Common myeloid progenitor, CD34-positive (primary cell): ENCODE measurements around the gene RAET1G.

Experiments
- CTCF ChIA-PET: fragments of 350-600 bp; sonication (Branson Sonifier 250); formaldehyde crosslinking; loops from one replicate; lab custom pipeline; 2021; ENCODE audit warnings: antibody characterized with exemption; lab: Charles Lee
- POLR2A ChIA-PET: fragments of 350-600 bp; sonication (Branson Sonifier 250); formaldehyde crosslinking; loops from one replicate; lab custom pipeline; 2021; ENCODE audit warnings: antibody characterized with exemption; lab: Charles Lee
- DNase-seq, 3 donors: peaks; one replicate each; pipeline versions ENCODE4 v3.0.0 to v3.0.0-alpha.2; 2013
- H3K27ac ChIP-seq, 2 experiments: 1 replicate in 1 of 2; 2 replicates in 1 of 2; pipeline ENCODE4 v1.7.0; 2013; ENCODE audit warnings: inconsistent platforms in 2 of 2, low read length in 2 of 2, mild to moderate bottlenecking in 2 of 2, low read depth in 1 of 2, moderate library complexity in 1 of 2; ENCODE audit not compliant: severe bottlenecking in 2 of 2, insufficient read depth in 1 of 2, poor library complexity in 1 of 2
- H3K27me3 ChIP-seq, 5 experiments: replicated peaks in 2 of 5; 1 replicate in 3 of 5; 2 replicates in 2 of 5; pipeline versions ENCODE4 v1.6.1 to v1.7.0; 2013; ENCODE audit warnings: low read length in 4 of 5, mild to moderate bottlenecking in 2 of 5, moderate library complexity in 2 of 5, inconsistent platforms in 1 of 5; ENCODE audit not compliant: insufficient read depth in 5 of 5, control insufficient read depth in 4 of 5
- H3K36me3 ChIP-seq, 4 experiments: 1 replicate in 2 of 4; 2 replicates in 2 of 4; pipeline versions ENCODE4 v1.6.1 to v1.7.0; 2013; ENCODE audit warnings: low read length in 3 of 4, control low read depth in 1 of 4, mild to moderate bottlenecking in 1 of 4; ENCODE audit not compliant: control insufficient read depth in 4 of 4, insufficient read depth in 4 of 4
- H3K4me1 ChIP-seq, 4 experiments: 1 replicate in 3 of 4; 2 replicates in 1 of 4; pipeline versions ENCODE4 v1.6.1 to v1.7.1; 2013; ENCODE audit warnings: low read length in 3 of 4, mild to moderate bottlenecking in 3 of 4, control low read depth in 1 of 4, inconsistent platforms in 1 of 4, moderate library complexity in 1 of 4; ENCODE audit not compliant: control insufficient read depth in 4 of 4, insufficient read depth in 4 of 4; ENCODE audit errors: control extremely low read depth in 1 of 4
- H3K4me3 ChIP-seq, 7 experiments: 1 replicate in 4 of 7; 2 replicates in 3 of 7; pipeline versions ENCODE4 v1.5.1 to v1.7.0; 2013; ENCODE audit warnings: mild to moderate bottlenecking in 7 of 7, low read length in 6 of 7, moderate library complexity in 6 of 7, inconsistent platforms in 2 of 7, low read depth in 2 of 7, control low read depth in 1 of 7; ENCODE audit not compliant: insufficient read depth in 4 of 7, control insufficient read depth in 1 of 7; ENCODE audit errors: extremely low read depth in 1 of 7
- H3K9me3 ChIP-seq, 5 experiments: 1 replicate in 4 of 5; 2 replicates in 1 of 5; pipeline versions ENCODE4 v1.6.1 to v1.7.1; 2013; ENCODE audit warnings: low read length in 4 of 5, mild to moderate bottlenecking in 2 of 5, inconsistent platforms in 1 of 5, low read depth in 1 of 5, moderate library complexity in 1 of 5; ENCODE audit not compliant: control insufficient read depth in 4 of 5, insufficient read depth in 2 of 5; ENCODE audit errors: control extremely low read depth in 1 of 5
- WGBS: methylation state at CpG from one replicate; pipeline ENCODE4 v1.1.5; 2013; ENCODE audit not compliant: insufficient coverage; 5-methylcytosine and 5-hydroxymethylcytosine counted together

The RAET1G gene

DNA sequence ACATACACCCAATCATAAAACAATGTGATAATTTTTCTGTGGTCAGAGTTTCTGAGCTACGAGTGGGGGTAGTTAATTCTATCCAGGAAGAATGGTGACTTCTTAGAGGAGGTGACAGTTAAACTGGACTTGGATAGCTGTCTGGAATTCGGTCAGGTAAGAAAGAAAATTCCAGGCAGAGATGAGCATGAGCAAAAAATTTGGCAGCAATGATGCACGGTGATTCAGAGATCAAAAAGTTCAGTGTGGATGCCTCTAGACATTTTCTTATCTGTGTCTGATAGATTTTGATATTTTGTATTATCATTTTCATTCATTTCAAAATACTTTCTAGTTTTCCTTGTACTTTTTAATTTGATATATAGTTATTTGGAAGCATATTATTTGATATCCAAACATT is 37.0 kb downstream of the RAET1G start:
- WGBS = 94% methylated on average over 3 of the region's 3 CpGs
- DNase-seq = no peak
- Histone ChIP-seq H3K9me3 (no peaks in the 10 kb centered on the region), H3K4me3 (no peak overlapping the region), H3K4me1 (no peaks in the 10 kb centered on the region), H3K36me3 (no peaks in the 10 kb centered on the region), H3K27me3 (peaks cover 0 to 23% (median 5%) of the 10 kb centered on the region in 5 experiments), H3K27ac (no peak overlapping the region)
- CTCF ChIA-PET = interaction anchor here (0.7 to 1.5 kb wide), 3 partner anchors 9 to 24 kb away, joined by 3 to 4 read pairs (median 3); no protein-coding TSS in a partner anchor
- POLR2A ChIA-PET = no interaction called here

DNA sequence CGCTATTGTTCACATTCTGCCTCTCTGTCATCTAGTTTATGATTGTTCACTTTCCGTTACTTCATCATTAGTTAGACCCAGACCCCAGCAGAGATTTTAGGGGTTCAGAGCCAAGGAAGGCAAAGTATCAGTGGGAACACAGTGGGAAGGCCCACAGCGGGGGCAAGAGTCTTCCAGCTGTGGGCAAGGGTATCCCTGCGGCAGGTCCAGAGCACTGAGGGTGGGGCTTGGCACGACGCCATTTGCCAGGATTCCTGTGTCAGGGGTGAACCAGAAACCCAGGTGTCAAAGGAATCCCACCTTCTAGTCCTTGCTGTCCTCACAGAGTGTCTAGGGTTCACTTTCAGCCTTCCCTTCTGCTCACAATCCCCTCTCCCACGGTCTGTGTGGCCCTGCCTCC is 38.3 kb downstream of the RAET1G start:
- Histone ChIP-seq H3K27me3 (peaks cover 0 to 23% (median 5%) of the 10 kb centered on the region in 5 experiments), H3K4me3 (no peak overlapping the region), H3K4me1 (no peaks in the 10 kb centered on the region), H3K36me3 (no peaks in the 10 kb centered on the region), H3K27ac (no peak overlapping the region), H3K9me3 (no peaks in the 10 kb centered on the region)
- no peak for DNase-seq
- WGBS = 94% methylated on average over 6 of the region's 7 CpGs
- ChIA-PET POLR2A (no interaction called here), CTCF (interaction anchor here (1.4 to 1.5 kb wide), 2 partner anchors 16 to 23 kb away, joined by 3 to 4 read pairs; no protein-coding TSS in a partner anchor)

DNA sequence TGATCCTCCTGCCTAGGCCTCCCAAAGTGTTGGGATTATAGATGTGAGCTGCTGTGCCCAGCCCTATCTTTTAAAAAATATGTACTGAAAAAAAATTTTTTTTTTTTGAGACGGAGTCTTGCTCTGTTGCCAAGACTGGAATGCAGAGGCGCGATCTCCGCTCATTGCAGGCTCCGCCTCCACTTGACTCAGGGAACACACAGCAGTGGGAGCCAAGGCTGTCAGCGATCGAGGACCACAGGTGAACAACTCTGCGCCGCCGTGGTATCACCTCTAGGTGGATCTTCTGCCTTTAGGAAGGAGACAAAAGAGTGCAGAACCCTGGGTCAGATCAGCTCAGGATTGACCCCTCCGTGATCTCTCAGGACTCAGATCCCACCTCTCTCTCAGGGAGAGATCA is 38.7 kb downstream of the RAET1G start:
- Histone ChIP-seq H3K9me3 (no peaks in the 10 kb centered on the region), H3K4me1 (no peaks in the 10 kb centered on the region), H3K27me3 (peaks cover 0 to 23% (median 5%) of the 10 kb centered on the region in 5 experiments), H3K4me3 (no peak overlapping the region), H3K36me3 (no peaks in the 10 kb centered on the region), H3K27ac (no peak overlapping the region)
- DNase-seq = no peak
- CTCF ChIA-PET = interaction anchor here (0.6 kb wide), 1 partner anchor 48 kb away, joined by 3 read pairs; no protein-coding TSS in a partner anchor
- POLR2A ChIA-PET = no interaction called here
- 79% methylated on average over 11 of the region's 11 CpGs for WGBS

DNA sequence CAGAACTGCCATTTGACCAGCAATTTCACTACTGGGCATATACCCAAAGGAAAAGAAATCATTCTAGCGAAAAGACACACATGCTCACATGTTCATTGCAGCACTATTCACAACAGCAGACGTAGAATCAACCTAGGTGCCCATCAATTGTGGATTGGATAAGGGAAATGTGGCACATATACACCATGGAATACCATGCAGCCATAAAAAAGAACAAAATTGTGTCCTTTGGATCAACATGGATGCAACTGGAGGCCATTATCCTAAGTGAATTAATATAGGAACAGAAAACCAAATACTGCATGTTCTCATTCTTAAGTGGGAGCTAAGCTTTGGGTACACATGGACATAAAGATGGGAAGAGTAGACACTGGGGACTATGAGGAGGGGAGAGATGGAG is 41.1 kb downstream of the RAET1G start:
- no peak for DNase-seq
- Histone ChIP-seq H3K27me3 (peaks cover 0 to 28% (median 8%) of the 10 kb centered on the region in 5 experiments), H3K4me3 (no peak overlapping the region), H3K36me3 (no peaks in the 10 kb centered on the region), H3K27ac (no peak overlapping the region), H3K9me3 (no peaks in the 10 kb centered on the region), H3K4me1 (no peaks in the 10 kb centered on the region)
- POLR2A ChIA-PET = no interaction called here
- CTCF ChIA-PET = interaction anchor here (0.8 to 1.2 kb wide), 2 partner anchors 10 to 51 kb away, joined by 3 read pairs; no protein-coding TSS in a partner anchor
- WGBS = no CpG with 5 or more reads among the region's 2 CpGs

DNA sequence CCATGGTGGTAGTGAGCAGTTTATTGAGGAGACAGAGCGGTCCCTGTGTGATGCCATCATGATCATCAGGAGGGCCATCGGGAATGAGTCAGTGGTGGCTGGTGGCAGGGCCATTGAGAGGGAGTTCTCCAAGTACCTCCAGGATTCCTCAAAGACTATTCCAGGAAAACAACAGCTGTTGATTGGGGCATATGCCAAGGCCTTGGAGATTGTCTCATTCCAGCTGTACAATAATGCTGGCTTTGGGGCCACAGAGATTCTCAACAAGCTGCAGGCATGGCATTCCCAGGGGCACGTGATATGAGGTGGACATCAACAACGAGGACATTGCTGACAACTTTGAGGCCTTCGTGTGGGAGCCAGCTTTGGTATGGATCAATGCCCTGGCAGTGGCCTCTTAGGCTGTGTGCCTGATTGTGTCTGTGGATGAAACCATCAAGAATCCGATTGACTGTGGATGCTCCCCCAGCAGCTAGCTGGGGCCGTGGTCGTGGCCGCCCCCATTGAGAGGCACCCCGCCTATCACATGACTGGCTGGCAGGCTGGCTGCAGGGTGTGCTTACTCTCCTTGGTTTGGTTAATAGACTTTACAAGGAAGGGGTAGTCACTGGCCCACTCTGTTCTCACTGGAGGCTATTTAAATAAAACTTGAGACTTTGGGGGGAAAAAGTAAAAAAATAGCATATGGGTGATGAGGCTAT is 41.7 kb downstream of the RAET1G start:
- Histone ChIP-seq H3K27ac (no peak overlapping the region), H3K4me3 (no peak overlapping the region), H3K9me3 (no peaks in the 10 kb centered on the region), H3K27me3 (peaks cover 0 to 29% (median 10%) of the 10 kb centered on the region in 5 experiments), H3K36me3 (no peaks in the 10 kb centered on the region), H3K4me1 (no peaks in the 10 kb centered on the region)
- ChIA-PET POLR2A (no interaction called here), CTCF (interaction anchor here (1.0 to 1.7 kb wide), 3 partner anchors 11 to 45 kb away, joined by 3 to 4 read pairs (median 4); no protein-coding TSS in a partner anchor)
- 94% methylated on average over 7 of the region's 10 CpGs for WGBS
- no peak for DNase-seq

DNA sequence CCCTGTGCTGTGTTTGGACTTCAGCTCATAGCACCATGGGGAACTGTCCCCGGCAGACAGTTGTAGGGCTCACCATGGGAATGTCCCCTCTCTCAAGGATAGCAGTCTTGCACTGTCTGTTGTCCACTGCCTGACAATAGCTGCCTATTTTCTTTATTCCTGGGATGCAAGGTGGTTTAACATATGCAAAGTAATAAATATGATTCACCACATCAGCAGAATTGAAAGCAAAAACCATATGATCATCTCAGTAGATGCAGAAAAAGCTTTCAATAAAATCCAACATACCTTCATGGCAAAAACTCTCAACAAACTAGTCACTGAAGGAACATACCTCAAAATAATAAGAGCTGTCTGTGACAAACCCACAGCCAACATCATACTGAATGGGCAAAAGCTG is 45.3 kb downstream of the RAET1G start:
- DNase-seq = no peak
- no peak overlapping the region for H3K4me3 ChIP-seq
- H3K4me1 ChIP-seq = no peaks in the 10 kb centered on the region
- 100% methylated on average over 1 of the region's 1 CpG for WGBS
- no peaks in the 10 kb centered on the region for H3K9me3 ChIP-seq
- H3K27ac ChIP-seq = no peak overlapping the region
- H3K36me3 ChIP-seq = no peaks in the 10 kb centered on the region
- peaks cover 0 to 18% (median 7%) of the 10 kb centered on the region in 5 experiments for H3K27me3 ChIP-seq
- CTCF ChIA-PET = interaction anchor here (0.7 to 0.9 kb wide), 2 partner anchors 9 to 44 kb away, joined by 3 to 4 read pairs; no protein-coding TSS in a partner anchor
- POLR2A ChIA-PET = no interaction called here
